H1 (cell line): ENCODE results near the gene SLIT3. TPM values are rescaled to one million over a fixed set of nuclear protein-coding genes. Genes with fewer than 3 reads are reported as not detected.

Experiments
- CTCF ChIA-PET: fragments of 300-600 bp; sonication (Branson Sonifier 250); formaldehyde crosslinking; loops from one replicate; lab custom pipeline; 2021; ENCODE audit not compliant: partially characterized antibody; lab: Charles Lee
- POLR2A ChIA-PET: fragments of 300-600 bp; sonication (Branson Sonifier 250); formaldehyde crosslinking; loops from one replicate; lab custom pipeline; 2021; ENCODE audit warnings: inconsistent platforms; ENCODE audit not compliant: partially characterized antibody; lab: Charles Lee
- DNase-seq, 2 experiments: peaks; one replicate each; pipeline versions ENCODE4 v3.0.0 to v3.0.0-alpha.2; 2010 to 2022; ENCODE audit warnings: low spot score in 2 of 2, low read depth in 1 of 2, mixed read lengths in 1 of 2
- FAIRE-seq: peaks from 2 replicates; lab custom pipeline; 2011; peaks lifted over from hg19 to GRCh38; lab: Jason Lieb, UNC
- H2AFZ ChIP-seq: 2 replicates; pipeline ENCODE4 v1.8.1; 2012; ENCODE audit warnings: low read length, inconsistent platforms
- H2AK5ac ChIP-seq: 2 replicates; pipeline ENCODE4 v1.6.1; 2013; ENCODE audit warnings: low read depth, low read length
- H2BK120ac ChIP-seq: replicated peaks from 2 replicates; pipeline ENCODE3; 2013; ENCODE audit warnings: low read depth, low read length, inconsistent platforms
- H2BK12ac ChIP-seq: 2 replicates; pipeline ENCODE4 v1.6.1; 2013; ENCODE audit warnings: low read depth, low read length
- H2BK15ac ChIP-seq: 2 replicates; pipeline ENCODE4 v1.6.1; 2013; ENCODE audit warnings: low read length
- H2BK20ac ChIP-seq: 2 replicates; pipeline ENCODE4 v1.6.1; 2013; ENCODE audit warnings: low read length
- H2BK5ac ChIP-seq: 2 replicates; pipeline ENCODE4 v1.6.1; 2013; ENCODE audit warnings: low read depth, low read length
- H3K14ac ChIP-seq: 2 replicates; pipeline ENCODE4 v1.6.1; 2013; ENCODE audit warnings: inconsistent platforms; ENCODE audit not compliant: insufficient read length
- H3K18ac ChIP-seq: 2 replicates; pipeline ENCODE4 v1.6.1; 2013; ENCODE audit warnings: low read length; ENCODE audit errors: extremely low read depth
- H3K23ac ChIP-seq: 2 replicates; pipeline ENCODE4 v1.6.1; 2013; ENCODE audit warnings: inconsistent platforms; ENCODE audit not compliant: insufficient read length
- H3K23me2 ChIP-seq: 2 replicates; pipeline ENCODE4 v1.6.1; 2013; ENCODE audit warnings: low read depth, low read length
- H3K27ac ChIP-seq: 2 replicates; pipeline ENCODE4 v1.6.1; 2011; ENCODE audit warnings: low read depth, low read length, inconsistent platforms
- H3K27me3 ChIP-seq, 4 experiments: replicated peaks in 1 of 4; 1 replicate in 1 of 4; 2 replicates in 3 of 4; pipeline versions ENCODE4 v1.6.1 to v1.8.1; 2011 to 2013; ENCODE audit warnings: low read length in 3 of 4, mild to moderate bottlenecking in 3 of 4, inconsistent platforms in 2 of 4, mixed read lengths in 2 of 4, moderate library complexity in 1 of 4; ENCODE audit not compliant: control insufficient read depth in 3 of 4, insufficient read depth in 3 of 4; ENCODE audit errors: extremely low read depth in 1 of 4
- H3K36me3 ChIP-seq, 4 experiments: 2 replicates each; pipeline versions ENCODE4 v1.6.1 to v1.8.1; 2011 to 2013; ENCODE audit warnings: mild to moderate bottlenecking in 4 of 4, low read length in 3 of 4, moderate library complexity in 2 of 4, control low read depth in 1 of 4, inconsistent platforms in 1 of 4; ENCODE audit not compliant: insufficient read depth in 4 of 4, control insufficient read depth in 2 of 4
- H3K4ac ChIP-seq: replicated peaks from 2 replicates; pipeline ENCODE3; 2013; ENCODE audit warnings: low read length, low read depth, mixed read lengths, inconsistent platforms; ENCODE audit not compliant: insufficient read length
- H3K4me1 ChIP-seq, 4 experiments: replicated peaks in 1 of 4; 1 replicate in 1 of 4; 2 replicates in 3 of 4; pipeline versions ENCODE4 v1.6.1 to v1.8.1; 2011 to 2013; ENCODE audit warnings: low read length in 3 of 4, inconsistent platforms in 2 of 4, mixed read lengths in 1 of 4; ENCODE audit not compliant: insufficient read depth in 4 of 4, control insufficient read depth in 3 of 4
- H3K4me2 ChIP-seq, 2 experiments: 2 replicates each; pipeline versions ENCODE4 v1.6.1 to v1.8.1; 2011 to 2013; ENCODE audit warnings: low read depth in 2 of 2, low read length in 2 of 2, control low read depth in 1 of 2, inconsistent platforms in 1 of 2, mild to moderate bottlenecking in 1 of 2; ENCODE audit not compliant: insufficient read depth in 1 of 2
- H3K4me3 ChIP-seq, 4 experiments: fragments of 200-600, 300-600 bp in 1 of 4; sonication (generic), shearing (Covaris generic), sonication (Bioruptor Twin) in 1 of 4; 2 replicates each; pipeline versions ENCODE4 v1.5.1 to v1.8.1; 2011 to 2016; ENCODE audit warnings: low read length in 4 of 4, low read depth in 3 of 4, control low read depth in 2 of 4, inconsistent platforms in 2 of 4, mild to moderate bottlenecking in 2 of 4, mixed read lengths in 1 of 4, moderate library complexity in 1 of 4; ENCODE audit not compliant: insufficient read depth in 2 of 4; ENCODE audit errors: extremely low read depth in 1 of 4
- H3K56ac ChIP-seq: replicated peaks from 2 replicates; pipeline ENCODE3; 2013; ENCODE audit warnings: low read depth, mild to moderate bottlenecking, mixed read lengths, low read length, inconsistent platforms; ENCODE audit not compliant: insufficient read length
- H3K79me1 ChIP-seq: 2 replicates; pipeline ENCODE4 v1.6.1; 2013; ENCODE audit warnings: low read depth, low read length, control low read depth
- H3K79me2 ChIP-seq, 2 experiments: 2 replicates each; pipeline versions ENCODE4 v1.6.1 to v1.8.1; 2012 to 2013; ENCODE audit warnings: low read length in 2 of 2, mild to moderate bottlenecking in 2 of 2, inconsistent platforms in 1 of 2; ENCODE audit not compliant: insufficient read depth in 2 of 2, control insufficient read depth in 1 of 2
- H3K9ac ChIP-seq, 4 experiments: replicated peaks in 1 of 4; 1 replicate in 1 of 4; 2 replicates in 3 of 4; pipeline versions ENCODE4 v1.6.1 to v1.8.1; 2011 to 2013; ENCODE audit warnings: low read depth in 3 of 4, low read length in 3 of 4, control low read depth in 2 of 4, mild to moderate bottlenecking in 2 of 4, moderate library complexity in 2 of 4, inconsistent platforms in 1 of 4; ENCODE audit errors: extremely low read depth in 1 of 4
- H3K9me3 ChIP-seq, 2 experiments: 2 replicates each; pipeline versions ENCODE4 v1.6.1 to v1.8.1; 2012 to 2013; ENCODE audit warnings: mild to moderate bottlenecking in 2 of 2, moderate library complexity in 2 of 2, control low read depth in 1 of 2, inconsistent platforms in 1 of 2, low read depth in 1 of 2, low read length in 1 of 2, mixed read lengths in 1 of 2; ENCODE audit not compliant: insufficient read depth in 2 of 2
- H4K20me1 ChIP-seq, 2 experiments: replicated peaks in 1 of 2; 2 replicates each; pipeline versions ENCODE3 to v1.8.1; 2011 to 2013; ENCODE audit warnings: inconsistent platforms in 2 of 2, low read length in 2 of 2, mild to moderate bottlenecking in 1 of 2; ENCODE audit not compliant: insufficient read depth in 2 of 2, control insufficient read depth in 1 of 2
- H4K5ac ChIP-seq: 2 replicates; pipeline ENCODE4 v1.6.1; 2013; ENCODE audit warnings: low read length, low read depth, mixed read lengths, inconsistent platforms; ENCODE audit not compliant: insufficient read length
- H4K8ac ChIP-seq: 2 replicates; pipeline ENCODE4 v1.8.0; 2013; ENCODE audit warnings: mild to moderate bottlenecking, moderate library complexity, low read length, inconsistent platforms; ENCODE audit not compliant: insufficient read depth; ENCODE audit errors: extremely low read depth
- H4K91ac ChIP-seq: replicated peaks from 2 replicates; pipeline ENCODE3; 2013; ENCODE audit warnings: low read length, mixed read lengths, inconsistent platforms; ENCODE audit not compliant: insufficient read length
- ATF3 ChIP-seq: IDR thresholded peaks from 2 replicates; pipeline ENCODE4 v1.6.1; 2011; ENCODE audit warnings: low read depth, mild to moderate bottlenecking, low read length; ENCODE audit not compliant: insufficient read depth
- CHD2 ChIP-seq: IDR thresholded peaks from 2 replicates; pipeline ENCODE4 v1.6.1; 2012; ENCODE audit warnings: low read length, improper control_type of control experiment
- EZH2 ChIP-seq: fragments of 200-600 bp; sonication (generic); IDR thresholded peaks from 2 replicates; pipeline ENCODE4 v1.7.1; 2012; ENCODE audit warnings: low read depth, mild to moderate bottlenecking, moderate library complexity, low read length, inconsistent platforms; ENCODE audit not compliant: severe bottlenecking
- GTF2F1 ChIP-seq: IDR thresholded peaks from 2 replicates; pipeline ENCODE4 v1.6.1; 2012; ENCODE audit warnings: low read depth, low read length, improper control_type of control experiment, borderline replicate concordance
- JUND ChIP-seq: IDR thresholded peaks from 2 replicates; pipeline ENCODE4 v1.6.1; 2011; ENCODE audit warnings: mild to moderate bottlenecking, improper control_type of control experiment, low read length
- KDM1A ChIP-seq: fragments of 200-600, 300-600 bp; sonication (generic); IDR thresholded peaks from 2 replicates; pipeline ENCODE4 v1.7.1; 2016; ENCODE audit warnings: mild to moderate bottlenecking, low read length, borderline replicate concordance
- POLR2A ChIP-seq, 2 experiments: IDR thresholded peaks; 1 replicate in 1 of 2; 2 replicates in 1 of 2; pipeline ENCODE4 v1.6.1; 2011; ENCODE audit warnings: low read depth in 2 of 2, low read length in 2 of 2, mild to moderate bottlenecking in 2 of 2; ENCODE audit errors: control extremely low read depth in 1 of 2
- RXRA ChIP-seq: IDR thresholded peaks from 2 replicates; pipeline ENCODE4 v1.6.1; 2011; ENCODE audit warnings: low read depth, mild to moderate bottlenecking, low read length, moderate library complexity; ENCODE audit not compliant: insufficient read depth
- SIRT6 ChIP-seq: IDR thresholded peaks from one replicate; pipeline ENCODE4 v1.7.1; 2012; ENCODE audit warnings: low read length, inconsistent platforms
- SUZ12 ChIP-seq: fragments of 200-600 bp; sonication (generic); IDR thresholded peaks from 2 replicates; pipeline ENCODE4 v1.6.1; 2012; ENCODE audit warnings: mild to moderate bottlenecking, inconsistent platforms, low read length, moderate library complexity, mixed read lengths
- TAF1 ChIP-seq: IDR thresholded peaks from 2 replicates; pipeline ENCODE4 v1.6.1; 2011; ENCODE audit warnings: mild to moderate bottlenecking, low read depth, low read length
- TAF7 ChIP-seq: optimal IDR thresholded peaks from 2 replicates; pipeline ENCODE3; 2011; ENCODE audit warnings: low read depth, mild to moderate bottlenecking, inconsistent platforms, low read length, moderate library complexity, borderline replicate concordance
- TCF12 ChIP-seq: IDR thresholded peaks from 2 replicates; pipeline ENCODE4 v1.6.1; 2011; ENCODE audit warnings: low read depth, mild to moderate bottlenecking, low read length
- TEAD4 ChIP-seq: IDR thresholded peaks from 2 replicates; pipeline ENCODE4 v1.6.1; 2012; ENCODE audit warnings: low read depth, low read length, inconsistent platforms, mixed read lengths
- WGBS, 2 experiments: shearing (Covaris generic) in 1 of 2; methylation state at CpG; one replicate each; pipeline versions ENCODE4 v1.1.6 to v1.1.7; 2013 to 2015; ENCODE audit warnings: low lambda C conversion rate in 2 of 2, mixed read lengths in 2 of 2, inconsistent platforms in 1 of 2, low coverage in 1 of 2, missing lambda C conversion rate in 1 of 2; ENCODE audit not compliant: insufficient replicate concordance in 2 of 2, insufficient coverage in 1 of 2, insufficient read length in 1 of 2; ENCODE audit errors: extremely low coverage in 1 of 2, missing lambda C conversion rate in 1 of 2; 5-methylcytosine and 5-hydroxymethylcytosine counted together
- polyA plus RNA-seq, 7 experiments: library from polyadenylated mRNA; depleted of rRNA in 3 of 7; stranded (reverse) in 5 of 7; unstranded in 2 of 7; fragments of >200 nt in 5 of 7; fragments of 200-250 nt in 2 of 7; gene quantifications; 1 replicate in 5 of 7; 2 replicates in 1 of 7; 4 replicates in 1 of 7; pipeline versions ENCODE4 v1.2.1 to v1.2.3, GENCODE V29; 2011 to 2013; ENCODE audit warnings: missing spikeins in 2 of 7, mixed read lengths in 2 of 7
- total RNA-seq: library from RNA; stranded (reverse); fragmentation: NEBNext Ultra II Directional; extraction: Animal tissue kit (Norgen Biotek cat#: 25700); gene quantifications from 2 replicates; pipeline ENCODE4 v1.2.1, GENCODE V29; 2021

SLIT3 gene
- total and polyA plus RNA-seq, 2 of the 8 experiments (the other 6 are each of a cell fraction or from before 2014, with no cell fraction given) = 1.1 to 1.2 TPM

GRCh38 chr5:168939156-168939800 is 361.7 kb downstream of the SLIT3 start:
- H4K8ac ChIP-seq = no peak overlapping the region
- H2BK120ac ChIP-seq = no peak overlapping the region
- DNase-seq (no peak), FAIRE-seq (no peak)
- no peak overlapping the region for H4K91ac ChIP-seq
- H3K4me2 ChIP-seq = no peak overlapping the region
- no peak overlapping the region for H2BK20ac ChIP-seq
- ChIA-PET POLR2A (interaction anchor here (1.0 kb wide), 1 partner anchor 10 kb away, joined by 3 read pairs; no protein-coding TSS in a partner anchor), CTCF (no interaction called here)
- H4K20me1 ChIP-seq = no peaks in the 10 kb centered on the region
- H3K23ac ChIP-seq = no peak overlapping the region
- H3K9ac ChIP-seq = no peak overlapping the region
- no peak overlapping the region for H2AFZ ChIP-seq
- H3K4ac ChIP-seq = no peak overlapping the region
- no peak overlapping the region for H2BK12ac ChIP-seq
- no peaks in the 10 kb centered on the region for H3K79me2 ChIP-seq
- WGBS, 2 experiments = 87% methylated on average over 9 of the region's 9 CpGs; no CpG with 5 or more reads in 1 of the 2 experiments
- H3K56ac ChIP-seq = no peak overlapping the region
- H3K14ac ChIP-seq = no peak overlapping the region
- no peak overlapping the region for H2BK15ac ChIP-seq
- H3K23me2 ChIP-seq = no peaks in the 10 kb centered on the region
- H3K79me1 ChIP-seq = no peaks in the 10 kb centered on the region
- H3K4me1 ChIP-seq = peaks cover 0 to 2% (median under 1%) of the 10 kb centered on the region in 4 experiments; a peak in 2 of 7 replicates
- no peak overlapping the region for H2AK5ac ChIP-seq
- no peaks in the 10 kb centered on the region for H3K9me3 ChIP-seq
- no peak overlapping the region for H4K5ac ChIP-seq
- no peak overlapping the region for H3K27ac ChIP-seq
- H3K18ac ChIP-seq = no peak overlapping the region
- H2BK5ac ChIP-seq = no peak overlapping the region
- H3K4me3 ChIP-seq = no peak overlapping the region
- no peaks in the 10 kb centered on the region for H3K36me3 ChIP-seq
- H3K27me3 ChIP-seq = no peaks in the 10 kb centered on the region
- no peak for TF ChIP-seq CHD2
- no peak for TF ChIP-seq GTF2F1
- no peak for TF ChIP-seq TCF12
- TF ChIP-seq TAF7 = no peak
- TF ChIP-seq RXRA = no peak
- no peak for TF ChIP-seq EZH2
- TF ChIP-seq TEAD4 = no peak
- no peak for TF ChIP-seq ATF3
- TF ChIP-seq POLR2A (IDR thresholded peaks at IDR 0.05; ENCODE audit: control extremely low read depth in 1 of 2, low read depth in 2 of 2, low read length in 2 of 2) = no peak
- TF ChIP-seq JUND = no peak
- no peak for TF ChIP-seq SIRT6
- TF ChIP-seq TAF1 = no peak
- no peak for TF ChIP-seq SUZ12
- TF ChIP-seq KDM1A = no peak
